ENCODE results near the gene MAST4.

GRCh38 chr5:66840511-66841013 lies 244.4 kb downstream of the MAST4 start:
- TF ChIP-seq CTCF (IDR thresholded peaks at IDR 0.05): no peak
- TF ChIP-seq POLR2A (IDR thresholded peaks at IDR 0.05): no peak

Data from esophagus squamous epithelium (tissue), 4 donors.